ENCODE data around the gene CNBD2.

The CNBD2 gene

DNA sequence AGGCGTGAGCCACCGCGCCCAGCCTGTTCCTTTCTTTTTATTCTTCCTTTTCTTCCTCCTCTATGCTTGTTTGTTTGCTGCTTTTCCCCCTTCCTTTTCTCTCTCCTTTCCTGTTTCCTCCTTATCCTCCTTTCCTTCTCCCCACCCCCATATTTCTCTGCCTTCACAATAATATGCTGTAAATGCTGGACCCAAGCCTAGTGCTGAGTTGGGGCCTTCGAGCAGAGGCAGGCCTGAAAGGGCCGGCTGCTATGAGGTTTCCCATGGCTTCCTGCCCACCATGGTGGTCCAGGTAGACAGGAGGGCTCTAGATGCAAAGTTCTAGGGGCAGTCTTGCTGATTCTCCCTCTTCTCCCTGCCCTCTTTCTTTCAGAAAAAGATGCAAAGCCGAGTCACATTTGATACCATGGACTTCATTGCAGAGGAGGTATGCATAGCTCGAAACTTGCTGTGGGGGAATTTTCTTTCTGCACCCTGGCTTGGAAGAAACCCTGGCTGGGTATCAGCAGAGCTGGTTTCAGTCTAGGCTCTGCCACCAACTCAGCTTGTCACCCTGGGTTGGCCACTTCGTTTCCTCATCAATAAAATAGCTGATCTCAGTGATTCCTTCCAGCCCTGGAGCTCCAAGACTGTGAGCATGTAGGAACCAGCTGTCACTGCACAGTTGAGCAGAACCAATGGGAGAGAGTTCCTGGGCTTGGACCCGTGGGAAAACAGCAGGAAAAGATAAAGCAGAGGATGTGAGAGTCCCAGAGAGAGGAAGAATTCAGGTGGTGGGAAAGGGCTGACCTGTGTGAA is 7.4 kb downstream of the CNBD2 start:
- no peak overlapping the region for H3K4me3 ChIP-seq (ENCODE audit: low read length)
- DNase-seq (ENCODE audit: low read depth): no peak
- TF ChIP-seq, protein P1, sequence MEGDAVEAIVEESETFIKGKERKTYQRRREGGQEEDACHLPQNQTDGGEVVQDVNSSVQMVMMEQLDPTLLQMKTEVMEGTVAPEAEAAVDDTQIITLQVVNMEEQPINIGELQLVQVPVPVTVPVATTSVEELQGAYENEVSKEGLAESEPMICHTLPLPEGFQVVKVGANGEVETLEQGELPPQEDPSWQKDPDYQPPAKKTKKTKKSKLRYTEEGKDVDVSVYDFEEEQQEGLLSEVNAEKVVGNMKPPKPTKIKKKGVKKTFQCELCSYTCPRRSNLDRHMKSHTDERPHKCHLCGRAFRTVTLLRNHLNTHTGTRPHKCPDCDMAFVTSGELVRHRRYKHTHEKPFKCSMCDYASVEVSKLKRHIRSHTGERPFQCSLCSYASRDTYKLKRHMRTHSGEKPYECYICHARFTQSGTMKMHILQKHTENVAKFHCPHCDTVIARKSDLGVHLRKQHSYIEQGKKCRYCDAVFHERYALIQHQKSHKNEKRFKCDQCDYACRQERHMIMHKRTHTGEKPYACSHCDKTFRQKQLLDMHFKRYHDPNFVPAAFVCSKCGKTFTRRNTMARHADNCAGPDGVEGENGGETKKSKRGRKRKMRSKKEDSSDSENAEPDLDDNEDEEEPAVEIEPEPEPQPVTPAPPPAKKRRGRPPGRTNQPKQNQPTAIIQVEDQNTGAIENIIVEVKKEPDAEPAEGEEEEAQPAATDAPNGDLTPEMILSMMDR (conservative IDR thresholded peaks at IDR 0.05; ENCODE audit: low read length): no peak

DNA sequence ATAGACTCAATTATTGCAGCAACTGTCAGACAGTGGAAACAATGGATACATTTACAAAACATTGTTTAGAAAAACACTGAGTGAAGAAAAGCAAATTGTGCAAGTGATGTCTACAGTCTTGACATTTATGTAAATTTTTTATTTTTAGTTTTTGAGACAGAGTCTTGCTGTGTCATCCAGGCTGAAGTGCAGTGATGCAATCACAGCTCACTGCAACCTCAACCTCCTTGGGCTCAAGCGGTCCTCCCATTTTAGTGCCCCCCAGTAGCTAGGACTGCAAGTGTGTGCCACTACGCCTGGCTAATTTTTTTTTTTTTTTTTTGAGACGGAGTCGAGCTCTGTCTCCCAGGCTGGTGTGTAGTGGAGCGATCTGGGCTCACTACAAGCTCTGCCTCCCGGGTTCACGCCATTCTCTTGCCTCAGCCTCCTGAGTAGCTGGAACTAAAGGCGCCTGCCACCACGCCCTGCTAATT is 9.7 kb downstream of the CNBD2 start:
- DNase-seq (ENCODE audit: low read depth): peak; percentile 42
- TF ChIP-seq, protein P1 (conservative IDR thresholded peaks at IDR 0.05; ENCODE audit: low read length): no peak

DNA sequence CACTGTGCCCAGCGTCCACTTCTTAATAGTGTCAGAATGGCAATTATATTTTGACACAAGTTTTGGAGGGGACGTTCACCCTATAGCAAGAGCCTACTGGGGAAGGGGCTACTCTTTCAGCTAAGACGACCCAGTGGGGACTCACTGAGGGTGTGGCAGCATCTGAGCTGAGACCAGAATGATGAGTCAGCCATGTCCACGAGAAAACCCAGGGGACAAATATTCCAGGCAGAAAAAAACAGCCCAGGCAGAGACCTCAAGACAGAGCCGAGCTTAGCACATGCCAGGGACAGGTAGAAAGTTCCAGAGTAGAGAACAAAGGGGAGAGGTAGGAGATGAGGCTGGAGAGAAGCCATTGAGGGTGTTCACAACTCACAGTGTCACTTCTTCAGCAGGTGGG is 11.2 kb downstream of the CNBD2 start:
- no peak for DNase-seq (ENCODE audit: low read depth)
- TF ChIP-seq, protein P1 (conservative IDR thresholded peaks at IDR 0.05; ENCODE audit: low read length): no peak
- H3K4me3 ChIP-seq (ENCODE audit: low read length): no peak overlapping the region

More for the DNA sequence above, 9.7 kb downstream of the CNBD2 start:
- H3K4me3 ChIP-seq (ENCODE audit: low read length): no peak overlapping the region

DNA sequence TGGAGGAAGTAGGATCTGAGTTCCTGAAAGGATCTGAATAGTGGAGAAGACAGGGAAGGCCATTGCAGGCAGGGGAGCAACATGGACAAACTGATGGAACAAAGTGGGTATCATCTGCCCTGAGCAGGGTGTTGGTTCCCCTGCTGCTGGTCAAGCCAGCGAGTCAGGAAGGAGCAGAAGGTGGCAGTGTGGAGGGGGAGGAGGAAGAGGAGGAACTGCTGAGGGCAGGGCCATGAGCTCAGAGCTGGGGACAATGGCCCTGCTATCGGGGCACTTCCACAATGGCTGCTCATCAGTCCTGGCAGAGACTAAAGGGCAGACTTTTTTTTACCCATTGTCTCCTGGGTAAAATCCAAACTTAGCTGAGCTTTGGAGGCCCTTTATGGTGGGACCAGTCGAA is 13.6 kb downstream of the CNBD2 start:
- no peak for DNase-seq (ENCODE audit: low read depth)
- TF ChIP-seq, protein P1 (conservative IDR thresholded peaks at IDR 0.05; ENCODE audit: low read length): no peak
- H3K4me3 ChIP-seq (ENCODE audit: low read length): no peak overlapping the region

DNA sequence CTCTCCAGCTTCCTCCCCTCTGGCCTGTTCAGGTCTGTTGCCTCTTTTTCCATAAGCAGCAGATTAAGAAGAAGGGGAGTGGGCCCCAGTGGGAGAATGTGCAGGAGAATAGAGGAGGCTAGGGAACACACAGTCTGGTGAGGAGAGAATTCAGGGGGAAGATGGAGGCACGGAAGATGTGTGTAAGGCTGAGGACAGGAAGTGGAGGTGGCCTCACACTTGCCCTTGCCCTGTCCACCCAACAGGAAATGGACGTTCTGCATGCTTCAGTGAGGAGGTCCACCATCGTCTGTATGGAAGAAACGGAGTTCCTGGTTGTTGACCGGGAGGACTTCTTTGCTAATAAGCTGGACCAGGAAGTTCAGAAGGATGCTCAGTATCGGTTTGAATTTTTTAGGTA is 16.0 kb downstream of the CNBD2 start:
- DNase-seq (ENCODE audit: low read depth): no peak
- TF ChIP-seq, protein P1 (conservative IDR thresholded peaks at IDR 0.05; ENCODE audit: low read length): no peak

DNA sequence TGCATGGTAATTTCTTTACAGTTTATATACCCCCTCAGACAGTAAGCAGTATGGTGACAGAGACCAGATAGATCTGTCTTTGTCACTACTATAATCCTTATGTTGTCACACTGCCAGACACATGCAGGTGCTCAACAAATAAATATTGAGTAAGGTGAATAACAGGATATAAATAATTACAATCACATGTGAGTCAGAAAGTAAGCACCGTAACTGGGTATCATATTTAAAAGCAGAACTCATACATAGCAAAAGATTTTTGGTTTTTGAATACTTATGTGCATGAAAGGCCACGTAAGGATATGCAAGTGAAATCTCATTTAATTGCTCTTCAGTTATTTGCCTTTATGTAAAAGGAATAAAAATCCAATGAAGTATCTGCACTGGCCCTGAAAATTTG is 17.4 kb downstream of the CNBD2 start:
- TF ChIP-seq, protein P1 (conservative IDR thresholded peaks at IDR 0.05; ENCODE audit: low read length): no peak
- DNase-seq (ENCODE audit: low read depth): no peak
- H3K4me3 ChIP-seq (ENCODE audit: low read length): no peak overlapping the region

More for the DNA sequence above, 16.0 kb downstream of the CNBD2 start:
- H3K4me3 ChIP-seq (ENCODE audit: low read length): no peak overlapping the region

DNA sequence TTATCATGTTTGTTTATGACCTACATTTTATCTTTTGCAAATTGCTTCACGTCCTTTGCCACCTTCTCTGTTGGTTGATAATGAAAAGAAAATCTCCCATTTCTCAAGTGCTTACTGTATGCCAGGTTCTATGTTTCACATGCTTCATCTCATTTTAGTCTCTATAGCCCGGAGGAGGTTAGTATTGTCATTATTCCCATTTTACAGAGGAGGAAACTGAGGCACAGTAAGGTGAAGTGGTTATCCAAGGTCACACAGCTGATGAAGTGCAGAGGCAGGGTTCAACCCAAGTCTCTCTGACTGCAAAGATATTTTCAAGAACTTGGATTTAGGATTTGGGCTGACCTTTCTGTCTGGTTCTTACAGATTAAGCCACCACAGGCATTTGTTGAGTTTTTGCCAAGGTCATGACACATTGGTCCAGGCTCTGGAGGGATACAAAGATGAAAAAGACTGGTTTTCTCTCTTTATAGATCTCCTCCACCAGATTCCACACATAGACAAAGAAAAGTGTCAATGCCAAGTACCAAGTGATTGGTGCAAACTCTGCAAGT is 20.6 kb downstream of the CNBD2 start:
- H3K4me3 ChIP-seq (ENCODE audit: low read length): no peak overlapping the region
- TF ChIP-seq, protein P1 (conservative IDR thresholded peaks at IDR 0.05; ENCODE audit: low read length): no peak
- peak; percentile 36 for DNase-seq (ENCODE audit: low read depth)

Data from AG10803 (cell line).